ENCODE data around the gene HCST. TPM values are rescaled to one million over a fixed set of nuclear protein-coding genes. Genes with fewer than 3 reads are reported as not detected.

The HCST gene
- total RNA-seq, 1 donor: 0.36 TPM

DNA sequence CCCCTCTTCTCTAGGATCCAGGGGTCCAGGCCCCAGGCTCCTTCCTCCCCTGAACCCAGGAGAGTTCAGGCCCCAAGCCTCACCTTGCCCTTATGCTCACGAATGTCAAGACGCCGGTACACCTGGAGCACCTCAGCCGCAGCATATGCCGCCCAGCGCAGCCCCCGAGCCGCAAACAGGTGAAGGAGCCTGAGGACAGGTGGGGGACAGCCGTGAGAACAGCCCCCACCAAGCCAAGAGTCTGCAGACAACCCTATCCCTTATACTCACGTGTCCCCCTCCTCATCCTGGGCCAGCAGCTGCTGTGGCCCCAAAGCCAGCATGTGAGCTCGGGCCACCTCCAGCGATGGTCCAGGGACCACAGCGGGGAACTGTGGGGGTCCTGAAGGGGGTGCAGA, 5.7 kb upstream of the HCST start:
- DNase-seq (ENCODE audit: insufficient read length, low spot score, missing footprints): peak; percentile 59
- TF ChIP-seq, protein P1, sequence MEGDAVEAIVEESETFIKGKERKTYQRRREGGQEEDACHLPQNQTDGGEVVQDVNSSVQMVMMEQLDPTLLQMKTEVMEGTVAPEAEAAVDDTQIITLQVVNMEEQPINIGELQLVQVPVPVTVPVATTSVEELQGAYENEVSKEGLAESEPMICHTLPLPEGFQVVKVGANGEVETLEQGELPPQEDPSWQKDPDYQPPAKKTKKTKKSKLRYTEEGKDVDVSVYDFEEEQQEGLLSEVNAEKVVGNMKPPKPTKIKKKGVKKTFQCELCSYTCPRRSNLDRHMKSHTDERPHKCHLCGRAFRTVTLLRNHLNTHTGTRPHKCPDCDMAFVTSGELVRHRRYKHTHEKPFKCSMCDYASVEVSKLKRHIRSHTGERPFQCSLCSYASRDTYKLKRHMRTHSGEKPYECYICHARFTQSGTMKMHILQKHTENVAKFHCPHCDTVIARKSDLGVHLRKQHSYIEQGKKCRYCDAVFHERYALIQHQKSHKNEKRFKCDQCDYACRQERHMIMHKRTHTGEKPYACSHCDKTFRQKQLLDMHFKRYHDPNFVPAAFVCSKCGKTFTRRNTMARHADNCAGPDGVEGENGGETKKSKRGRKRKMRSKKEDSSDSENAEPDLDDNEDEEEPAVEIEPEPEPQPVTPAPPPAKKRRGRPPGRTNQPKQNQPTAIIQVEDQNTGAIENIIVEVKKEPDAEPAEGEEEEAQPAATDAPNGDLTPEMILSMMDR (IDR thresholded peaks at IDR 0.05; ENCODE audit: extremely low read depth, low read depth, low read length): no peak
- peaks cover 21% of the 10 kb centered on the region for H3K79me2 ChIP-seq (ENCODE audit: insufficient read depth, low read length)
- H3K9me3 ChIP-seq (ENCODE audit: low read depth, low read length): no peaks in the 10 kb centered on the region
- H3K36me3 ChIP-seq (ENCODE audit: insufficient read depth, low read length): peaks cover 28% of the 10 kb centered on the region
- H3K27ac ChIP-seq (ENCODE audit: low read depth, low read length): no peak overlapping the region
- H3K4me1 ChIP-seq (ENCODE audit: insufficient read depth, low read length): peaks cover 9% of the 10 kb centered on the region
- no peak overlapping the region for H2AFZ ChIP-seq (ENCODE audit: low read length)
- no peak overlapping the region for H3K4me2 ChIP-seq (ENCODE audit: insufficient read depth, low read length)
- no peaks in the 10 kb centered on the region for H4K20me1 ChIP-seq (ENCODE audit: insufficient read depth, low read length)
- H3K4me3 ChIP-seq (ENCODE audit: insufficient read depth, low read length): no peak overlapping the region
- H3K27me3 ChIP-seq (ENCODE audit: insufficient read depth, low read length): no peaks in the 10 kb centered on the region

DNA sequence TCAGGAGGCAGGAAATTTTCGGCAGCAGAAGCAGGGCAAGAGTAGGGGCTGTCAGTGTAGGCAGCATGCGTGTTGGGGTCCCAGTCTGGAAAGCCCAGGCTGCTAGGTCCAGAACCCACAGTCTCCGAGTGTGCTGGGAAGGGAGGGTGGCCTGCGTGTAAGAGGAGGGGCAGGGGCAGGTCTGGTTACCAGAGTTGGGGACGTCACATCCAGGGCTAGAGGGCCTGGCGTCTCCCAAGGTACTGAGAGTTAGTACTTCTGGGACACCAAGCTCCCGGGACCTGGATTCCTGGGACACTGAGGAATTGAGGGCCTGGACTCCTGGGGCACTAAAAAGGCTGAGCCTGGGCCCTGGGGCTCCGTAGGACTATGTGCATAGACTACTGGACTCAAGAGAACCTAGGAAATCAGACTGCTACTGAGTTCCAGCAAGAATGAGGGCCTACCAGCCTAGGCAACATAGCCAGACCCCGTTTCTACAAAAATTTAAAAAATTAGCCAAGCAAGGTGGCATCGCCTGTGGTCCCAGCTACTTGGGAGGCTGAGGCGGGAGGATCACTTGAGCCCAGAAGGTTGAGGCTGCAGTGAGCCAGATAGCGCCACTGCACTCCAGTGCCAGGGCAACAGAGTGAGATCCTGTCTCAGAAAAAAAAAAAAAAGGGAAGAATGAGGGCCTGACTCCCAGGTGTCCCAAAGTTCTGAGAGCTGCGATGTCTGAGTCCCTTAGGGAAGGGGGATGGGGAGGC, 4.5 kb upstream of the HCST start:
- peaks cover 18% of the 10 kb centered on the region for H3K4me1 ChIP-seq (ENCODE audit: insufficient read depth, low read length)
- H2AFZ ChIP-seq (ENCODE audit: low read length): peak overlapping the region; percentile 78
- H3K9me3 ChIP-seq (ENCODE audit: low read depth, low read length): no peaks in the 10 kb centered on the region
- H3K4me2 ChIP-seq (ENCODE audit: insufficient read depth, low read length): peak overlapping the region; percentile 97
- H3K79me2 ChIP-seq (ENCODE audit: insufficient read depth, low read length): peaks cover 21% of the 10 kb centered on the region
- TF ChIP-seq, protein P1 (IDR thresholded peaks at IDR 0.05; ENCODE audit: extremely low read depth, low read depth, low read length): no peak
- DNase-seq (ENCODE audit: insufficient read length, low spot score, missing footprints): peak; percentile 43
- H4K20me1 ChIP-seq (ENCODE audit: insufficient read depth, low read length): no peaks in the 10 kb centered on the region
- no peaks in the 10 kb centered on the region for H3K27me3 ChIP-seq (ENCODE audit: insufficient read depth, low read length)
- peak overlapping the region; percentile 86 for H3K4me3 ChIP-seq (ENCODE audit: insufficient read depth, low read length)
- no peak overlapping the region for H3K27ac ChIP-seq (ENCODE audit: low read depth, low read length)
- H3K36me3 ChIP-seq (ENCODE audit: insufficient read depth, low read length): peaks cover 28% of the 10 kb centered on the region

GRCh38 chr19:35898499-35898809, 3.9 kb upstream of the HCST start:
- Histone ChIP-seq H3K27ac (ENCODE audit: low read depth, low read length) (no peak overlapping the region), H3K4me1 (ENCODE audit: insufficient read depth, low read length) (peaks cover 21% of the 10 kb centered on the region), H3K4me2 (ENCODE audit: insufficient read depth, low read length) (peak overlapping the region; percentile 97), H3K4me3 (ENCODE audit: insufficient read depth, low read length) (peak overlapping the region; percentile 86), H4K20me1 (ENCODE audit: insufficient read depth, low read length) (no peaks in the 10 kb centered on the region), H3K79me2 (ENCODE audit: insufficient read depth, low read length) (peaks cover 21% of the 10 kb centered on the region), H3K27me3 (ENCODE audit: insufficient read depth, low read length) (no peaks in the 10 kb centered on the region), H3K36me3 (ENCODE audit: insufficient read depth, low read length) (peaks cover 23% of the 10 kb centered on the region), H3K9me3 (ENCODE audit: low read depth, low read length) (no peaks in the 10 kb centered on the region), H2AFZ (ENCODE audit: low read length) (peak overlapping the region; percentile 78)
- TF ChIP-seq, protein P1 (IDR thresholded peaks at IDR 0.05; ENCODE audit: extremely low read depth, low read depth, low read length): no peak
- DNase-seq (ENCODE audit: insufficient read length, low spot score, missing footprints): no peak

- DNase-seq (ENCODE audit: insufficient read length, low spot score, missing footprints): peak; percentile 97
- Histone ChIP-seq H3K4me1 (ENCODE audit: insufficient read depth, low read length) (peaks cover 23% of the 10 kb centered on the region), H3K79me2 (ENCODE audit: insufficient read depth, low read length) (peaks cover 21% of the 10 kb centered on the region), H3K36me3 (ENCODE audit: insufficient read depth, low read length) (peaks cover 13% of the 10 kb centered on the region), H3K4me2 (ENCODE audit: insufficient read depth, low read length) (peak overlapping the region; percentile 97), H3K27me3 (ENCODE audit: insufficient read depth, low read length) (no peaks in the 10 kb centered on the region), H3K27ac (ENCODE audit: low read depth, low read length) (peak overlapping the region; percentile 72), H2AFZ (ENCODE audit: low read length) (peak overlapping the region; percentile 88), H4K20me1 (ENCODE audit: insufficient read depth, low read length) (no peaks in the 10 kb centered on the region), H3K9me3 (ENCODE audit: low read depth, low read length) (no peaks in the 10 kb centered on the region), H3K4me3 (ENCODE audit: insufficient read depth, low read length) (peak overlapping the region; percentile 86)
- TF ChIP-seq, protein P1 (IDR thresholded peaks at IDR 0.05; ENCODE audit: extremely low read depth, low read depth, low read length): no peak
These were observed 2.6 kb upstream of the HCST start for GRCh38 chr19:35899547-35900214.

Data from osteoblast (primary cell).